ELR (cell line): ENCODE data around the gene N4BP2L2.
"Not testable (repeated sequence)": the region's sequence is repeated elsewhere in the genome, so short reads cannot be mapped to it uniquely, and the experiment has no call there.

ENCODE experiments used
- DNase-seq: peaks from one replicate; pipeline ENCODE4 v3.0.0-alpha.2; 2015; ENCODE audit warnings: low read depth

Gene N4BP2L2

DNA sequence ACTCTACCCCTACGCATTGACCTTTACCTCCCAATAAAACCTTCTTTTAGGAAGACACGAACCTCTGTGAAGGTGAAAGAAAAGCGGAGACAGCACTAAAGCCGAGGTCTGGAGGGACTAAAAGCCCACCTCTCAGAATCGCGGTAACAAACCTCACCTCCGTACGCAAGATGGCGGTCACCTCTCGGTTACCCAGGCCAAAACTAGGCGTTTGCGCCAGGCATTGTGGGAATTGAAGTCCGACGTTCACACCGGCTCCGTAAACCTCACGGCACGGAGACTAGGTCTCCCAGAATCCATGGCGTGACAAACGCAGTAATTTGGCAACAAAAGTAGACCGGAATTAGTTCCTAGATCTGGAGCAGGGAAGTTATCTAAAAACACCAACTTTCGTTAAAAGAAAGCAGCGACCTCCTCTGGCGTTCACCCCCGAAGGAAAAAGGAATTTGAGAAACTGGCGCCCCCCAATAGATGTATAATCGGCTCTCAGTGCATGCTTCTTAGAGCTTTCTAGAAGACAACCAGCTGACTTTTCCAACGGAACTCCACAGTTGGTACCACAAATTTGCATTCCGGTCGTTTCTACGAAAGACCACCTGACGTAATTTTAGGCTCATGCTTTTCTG, at the start of gene N4BP2L2:
TSS of gene N4BP2L2 (minus strand) at position 175 of the 626 bp plus-strand sequence. CDS start 1,768 bp downstream, outside the sequence.
- peak; percentile 98 for DNase-seq

DNA sequence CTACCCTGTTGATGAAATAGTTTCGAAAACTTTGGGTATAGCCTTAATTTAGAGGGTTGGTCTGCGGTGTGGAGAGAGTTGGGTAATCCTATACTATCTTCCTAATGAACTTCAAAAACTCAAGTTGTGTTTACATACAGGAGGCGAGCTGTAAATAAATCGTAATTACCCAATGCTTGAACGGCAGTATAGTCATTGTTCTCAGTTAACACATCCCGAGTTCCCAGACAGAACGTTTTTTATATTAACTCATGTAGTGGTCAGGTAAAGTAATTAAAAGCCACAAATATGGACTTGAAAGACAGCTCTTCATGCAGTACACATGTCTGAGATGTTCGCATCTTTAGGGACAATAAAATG, 49.2 kb upstream of the N4BP2L2 start:
- DNase-seq = peak; percentile 31

DNA sequence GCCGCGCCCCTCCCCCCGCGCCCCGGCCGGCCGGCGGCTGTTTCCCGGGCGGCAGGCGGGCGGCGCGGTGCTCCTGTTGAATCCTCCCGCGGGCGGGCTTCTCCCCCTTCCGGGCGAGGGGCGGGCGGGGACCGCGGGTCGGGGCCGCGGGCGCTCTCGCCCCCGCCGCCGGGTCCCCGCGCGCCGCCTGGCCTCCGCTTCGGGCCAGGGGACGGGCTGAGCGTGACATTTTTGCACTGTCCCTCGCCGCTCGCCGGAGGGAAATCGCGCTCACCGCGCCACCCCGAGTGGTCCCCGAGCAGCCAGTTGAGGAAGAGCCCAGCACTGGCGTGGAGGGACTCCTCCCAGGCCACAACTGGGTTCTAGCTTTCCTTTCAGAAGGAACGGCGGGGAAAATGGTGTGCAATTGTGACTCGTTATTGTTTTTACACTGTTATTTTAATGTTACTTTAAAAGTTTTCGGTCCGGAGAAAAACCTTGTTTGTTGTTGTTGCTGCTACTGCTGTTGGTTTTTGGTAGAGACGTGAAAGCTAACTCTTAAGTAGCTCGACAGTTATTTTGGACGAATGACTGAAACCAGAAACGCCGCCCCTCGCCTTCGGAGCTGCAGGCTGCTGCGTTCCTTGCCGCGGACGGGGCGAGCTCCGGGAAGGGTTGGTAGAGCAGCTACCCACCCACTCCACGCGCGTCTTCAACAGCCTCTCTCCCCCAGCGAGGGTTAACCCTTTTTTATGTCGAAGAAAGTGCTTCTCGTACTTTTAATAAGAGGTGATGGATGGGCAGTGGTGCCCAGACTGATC, 48.6 kb upstream of the N4BP2L2 start:
- peak; percentile 69 for DNase-seq

DNA sequence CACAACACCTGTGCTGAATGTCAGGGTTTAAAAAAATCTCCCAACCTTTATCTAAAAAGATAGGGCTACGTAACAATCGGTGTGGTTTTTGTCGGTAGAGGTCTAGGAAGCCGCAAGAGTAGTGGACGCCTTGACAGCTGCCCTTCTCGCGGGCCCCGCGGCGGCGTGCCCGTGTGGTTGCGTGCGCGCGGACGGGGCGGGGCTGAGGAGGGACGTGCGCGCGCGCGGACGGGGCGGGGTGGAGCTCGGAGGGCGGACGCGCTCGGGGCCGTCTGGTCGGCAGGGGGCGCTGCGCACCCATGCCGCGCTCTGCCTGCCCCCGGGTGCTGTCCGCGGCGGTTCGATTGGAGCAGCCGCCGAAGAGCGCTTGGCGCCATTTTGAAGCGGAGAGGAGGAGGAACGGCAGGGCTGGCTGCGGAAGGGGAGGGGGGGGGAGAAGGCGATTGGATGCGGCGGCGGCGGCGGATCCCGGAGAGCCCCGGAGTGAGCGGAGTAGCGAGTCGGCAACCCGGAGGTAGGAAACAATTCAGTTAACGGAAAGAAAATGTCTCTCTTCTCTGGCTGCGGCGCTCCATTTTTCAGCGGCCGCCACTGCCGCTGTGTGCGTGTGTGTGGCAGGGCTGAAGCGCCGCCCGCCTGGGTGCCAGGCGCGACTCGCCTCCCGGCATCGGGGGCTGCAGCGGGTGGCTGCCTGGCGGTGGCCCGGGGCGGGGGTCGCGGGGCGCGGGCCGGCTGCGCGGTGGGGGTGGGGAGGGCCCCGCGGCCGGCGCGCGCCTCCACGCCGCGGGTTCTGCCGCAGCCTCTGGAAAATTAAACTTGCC, 47.7 kb upstream of the N4BP2L2 start, which contains the start of gene PDS5B:
TSS of gene PDS5B (plus strand) at position 373 of the 821 bp plus-strand sequence. CDS start 62,321 bp downstream, outside the sequence.
- DNase-seq = peak; percentile 96

DNA sequence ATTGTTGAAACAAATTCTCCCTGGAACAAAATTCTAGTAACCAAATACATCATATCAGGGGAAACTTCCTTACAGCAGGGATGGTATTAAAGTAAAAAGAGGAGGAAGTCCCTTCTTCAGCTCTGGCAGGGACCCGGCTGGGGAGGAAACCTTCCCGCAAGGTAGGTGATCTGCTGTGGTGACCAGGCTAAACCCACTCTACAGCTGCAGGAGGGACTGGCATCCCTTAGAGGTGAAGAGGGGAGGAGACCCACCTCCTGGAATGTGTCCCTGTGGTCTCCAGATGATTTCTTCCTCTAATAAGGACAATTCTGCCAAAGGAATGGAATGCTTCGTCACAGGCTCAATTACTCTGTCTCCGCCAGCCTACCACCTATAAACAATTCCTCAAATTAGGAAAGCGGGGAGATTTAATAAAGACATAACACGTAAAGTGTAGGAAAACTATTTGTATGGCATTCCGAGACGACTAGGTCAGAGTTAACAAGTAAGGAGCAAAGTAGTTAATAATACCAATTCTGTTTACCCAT, 47.0 kb upstream of the N4BP2L2 start:
- DNase-seq = no peak

DNA sequence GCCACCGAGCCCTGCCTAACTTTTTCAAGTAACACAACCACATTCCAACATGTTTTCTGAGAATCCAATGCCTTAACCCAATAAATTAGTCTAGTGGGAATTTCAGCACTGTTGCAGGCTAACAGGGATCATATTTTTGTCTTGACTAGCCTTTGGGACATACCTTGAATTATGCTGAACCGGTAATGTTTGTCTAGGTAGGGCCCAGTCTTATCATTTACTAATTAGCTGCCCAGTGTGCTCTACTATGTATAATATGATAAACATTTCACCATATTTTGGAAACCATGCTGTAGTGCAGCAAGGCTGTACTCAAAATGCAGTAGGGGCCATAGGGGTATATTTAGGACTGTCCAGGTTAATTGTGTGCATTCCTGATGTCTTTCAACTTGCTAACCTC, 44.4 kb upstream of the N4BP2L2 start:
- DNase-seq = no peak

DNA sequence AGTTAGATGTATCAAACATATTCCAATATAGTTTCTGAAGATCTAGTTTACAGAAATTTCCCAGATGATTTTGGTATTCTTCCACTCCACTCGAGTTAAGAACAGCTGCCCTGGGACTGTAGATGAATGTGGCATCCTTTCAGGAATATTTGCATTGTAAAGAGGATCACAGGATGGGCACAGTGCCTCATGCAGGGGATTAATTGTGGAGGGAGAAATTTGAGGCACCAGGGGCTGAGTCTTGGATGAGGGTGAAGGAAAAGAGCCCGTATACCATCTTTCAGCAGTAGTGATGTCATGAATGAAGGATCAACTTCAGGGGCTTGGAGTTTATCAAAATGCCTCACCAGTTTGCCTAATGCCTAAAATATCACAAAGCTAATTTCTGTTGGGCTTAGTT, 43.7 kb upstream of the N4BP2L2 start:
- DNase-seq = no peak

DNA sequence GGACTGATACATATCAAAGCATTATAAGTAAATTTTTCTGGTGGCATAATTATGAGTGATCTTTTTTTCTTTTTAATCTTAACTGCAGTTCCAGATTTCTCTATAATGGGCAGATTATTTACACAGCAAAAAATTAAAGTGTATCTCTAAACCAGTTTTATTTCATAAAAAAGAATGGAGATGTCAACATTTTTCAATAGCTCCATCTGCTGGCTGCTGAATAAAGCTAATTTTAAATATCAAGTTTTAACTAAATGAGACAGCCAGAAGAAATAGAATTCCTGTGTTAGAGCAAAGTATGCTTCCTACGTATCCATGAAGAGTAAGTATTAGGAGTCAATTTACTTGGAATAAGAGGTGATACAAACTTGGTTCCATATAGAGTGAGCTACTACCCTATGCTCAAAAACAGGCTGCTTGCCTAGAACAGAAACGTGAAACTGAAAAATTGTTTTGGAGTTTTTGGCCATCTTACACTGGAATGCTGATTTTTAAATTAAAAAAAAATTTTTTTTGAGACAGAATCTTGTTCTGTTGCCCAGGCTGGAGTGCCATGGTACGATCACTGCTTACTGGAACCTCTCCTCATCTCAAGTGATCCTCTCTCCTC, 42.7 kb upstream of the N4BP2L2 start:
- DNase-seq = peak; percentile 59

DNA sequence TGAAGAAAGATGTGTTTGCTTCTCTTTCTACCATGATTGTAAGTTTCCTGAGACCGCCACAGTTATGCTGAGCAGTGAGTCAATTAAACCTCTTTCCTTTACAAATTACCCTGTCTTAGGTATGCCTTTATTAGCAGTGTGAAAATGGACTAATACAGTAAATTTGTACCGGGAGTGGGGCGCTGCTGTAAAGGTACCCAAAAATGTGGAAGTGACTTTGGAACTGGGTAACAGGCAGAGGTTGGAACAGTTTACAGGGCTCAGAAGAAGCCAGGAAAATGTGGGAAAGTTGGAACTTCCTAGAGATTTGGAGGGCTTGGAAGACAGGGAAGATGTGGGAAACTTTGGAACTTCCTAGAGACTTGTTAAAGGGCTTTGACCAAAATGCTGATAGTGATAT, 38.4 kb upstream of the N4BP2L2 start:
- DNase-seq = no peak

DNA sequence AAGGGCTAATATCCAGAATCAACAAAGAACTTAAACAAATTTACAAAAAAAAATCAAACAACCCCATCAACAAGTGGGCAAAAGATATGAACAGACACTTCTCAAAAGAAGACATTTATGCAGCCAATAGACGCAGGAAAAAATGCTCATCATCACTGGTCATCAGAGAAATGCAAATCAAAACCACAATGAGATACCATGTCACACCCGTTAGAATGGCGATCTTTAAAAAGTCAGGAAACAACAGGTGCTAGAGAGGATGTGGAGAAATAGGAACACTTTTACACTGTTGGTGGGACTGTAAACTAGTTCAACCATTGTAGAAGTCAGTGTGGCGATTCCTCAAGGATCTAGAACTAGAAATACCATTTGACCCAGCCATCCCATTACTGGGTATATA, 37.1 kb upstream of the N4BP2L2 start:
- DNase-seq = not testable (repeated sequence)

DNA sequence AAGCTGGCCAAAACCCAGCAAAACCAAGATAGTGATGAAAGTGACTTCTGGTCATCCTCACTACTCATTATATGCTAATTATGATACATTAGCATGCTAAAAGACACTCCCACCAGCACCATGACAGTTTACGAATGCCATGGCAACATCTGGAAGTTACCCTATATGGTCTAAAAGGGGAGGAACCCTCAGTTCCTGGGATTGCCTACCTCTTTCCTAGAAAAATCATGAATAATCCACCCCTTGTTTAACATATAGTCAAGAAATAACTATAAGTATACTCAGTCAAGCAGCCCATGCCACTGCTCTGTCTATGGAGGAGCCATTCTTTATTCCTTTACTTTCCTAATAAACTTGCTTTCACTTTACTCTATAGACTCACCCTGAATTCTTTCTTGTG, 22.2 kb upstream of the N4BP2L2 start:
- not testable (repeated sequence) for DNase-seq

DNA sequence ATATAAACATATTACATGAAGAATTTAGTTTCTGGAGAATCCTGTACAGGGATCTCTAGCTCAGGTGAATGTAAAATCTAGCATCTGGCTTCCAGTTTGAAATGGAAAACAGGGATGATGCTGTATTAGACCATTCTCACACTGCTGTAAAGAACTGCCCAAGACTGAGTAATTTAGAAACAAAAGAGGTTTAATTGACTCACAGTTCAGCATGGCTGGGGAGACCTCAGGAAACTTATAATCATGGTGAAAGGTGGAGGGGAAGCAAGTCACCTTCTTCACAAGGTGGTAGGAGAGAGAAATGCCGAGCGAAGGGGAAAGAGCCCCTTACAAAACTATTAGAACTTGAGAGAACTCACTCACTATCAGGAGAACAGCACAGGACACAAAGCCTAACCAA, 17.0 kb upstream of the N4BP2L2 start:
- DNase-seq = no peak

DNA sequence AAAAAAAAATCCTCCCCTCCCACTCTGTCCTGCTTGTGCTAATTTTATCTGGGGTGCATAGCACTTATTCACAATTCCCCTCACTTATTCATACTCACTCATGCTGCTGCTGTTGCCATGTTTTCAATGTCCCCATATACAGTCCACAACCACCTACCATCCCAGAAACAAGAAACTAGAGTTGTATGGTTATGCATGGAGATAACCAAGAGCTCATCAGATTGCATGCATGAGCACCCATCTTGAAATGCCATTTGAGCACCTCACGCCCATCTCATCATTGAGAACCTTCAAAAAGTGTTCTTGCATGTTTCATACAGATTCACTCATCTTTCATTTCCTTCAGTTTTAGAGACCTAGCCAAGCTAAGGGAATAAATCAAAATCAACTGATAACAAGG, 15.1 kb upstream of the N4BP2L2 start:
- DNase-seq = no peak

DNA sequence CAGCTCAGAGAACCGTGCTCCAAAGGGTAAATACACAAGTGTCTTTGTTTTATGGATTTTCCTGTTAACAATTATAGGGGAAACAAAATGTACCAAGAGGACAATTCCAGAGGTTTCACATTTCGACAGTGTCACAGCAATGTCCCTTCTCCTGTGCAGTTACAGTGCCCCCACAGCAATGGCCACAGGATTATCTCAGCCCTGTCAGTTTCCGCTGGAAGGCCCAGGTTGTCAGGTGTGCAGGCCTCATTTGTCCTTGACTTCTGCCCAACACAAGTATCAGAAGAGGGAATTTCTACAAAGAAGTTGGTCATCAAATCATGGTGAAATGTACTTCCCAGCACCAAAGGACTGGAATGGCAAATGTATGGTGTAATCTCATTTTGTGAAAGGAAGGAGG, 11.2 kb upstream of the N4BP2L2 start:
- no peak for DNase-seq

DNA sequence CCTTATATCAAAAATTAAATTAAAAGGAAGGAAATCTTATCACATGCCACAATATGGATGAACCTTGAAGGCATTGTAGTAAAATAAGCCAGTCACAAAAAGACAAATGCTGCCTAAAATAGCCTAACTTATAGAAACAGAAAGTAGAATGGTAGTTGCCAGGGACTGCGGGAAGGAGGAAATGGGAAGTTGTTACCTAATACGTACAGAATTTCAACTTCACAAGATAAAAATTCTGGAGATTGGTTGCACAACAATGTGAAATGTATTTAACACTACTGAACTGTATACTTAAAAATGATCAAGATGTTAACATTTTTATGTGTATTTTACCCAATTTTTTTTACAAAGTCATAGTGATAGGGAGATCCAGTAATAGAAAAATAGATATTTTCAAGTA, 10.2 kb upstream of the N4BP2L2 start:
- DNase-seq = peak; percentile 12

DNA sequence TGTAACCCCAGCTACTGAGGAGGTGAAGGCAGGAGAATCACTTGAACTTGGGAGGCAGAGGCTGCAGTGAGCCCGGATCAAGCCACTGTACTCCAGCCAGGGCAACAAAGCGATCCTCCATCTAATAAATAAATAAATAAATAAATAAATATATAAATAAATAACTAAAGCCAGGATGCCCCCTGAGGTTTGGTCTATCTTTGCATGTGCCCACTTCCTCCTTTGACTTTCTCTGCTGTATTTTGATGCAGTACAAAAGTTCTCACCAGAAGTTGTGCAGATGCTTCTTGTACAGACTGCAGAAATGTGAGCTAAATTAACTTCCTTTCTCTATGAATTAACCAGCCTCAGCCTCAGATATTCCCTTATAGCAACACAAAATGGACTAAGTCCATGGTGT, 6.5 kb upstream of the N4BP2L2 start:
- no peak for DNase-seq

DNA sequence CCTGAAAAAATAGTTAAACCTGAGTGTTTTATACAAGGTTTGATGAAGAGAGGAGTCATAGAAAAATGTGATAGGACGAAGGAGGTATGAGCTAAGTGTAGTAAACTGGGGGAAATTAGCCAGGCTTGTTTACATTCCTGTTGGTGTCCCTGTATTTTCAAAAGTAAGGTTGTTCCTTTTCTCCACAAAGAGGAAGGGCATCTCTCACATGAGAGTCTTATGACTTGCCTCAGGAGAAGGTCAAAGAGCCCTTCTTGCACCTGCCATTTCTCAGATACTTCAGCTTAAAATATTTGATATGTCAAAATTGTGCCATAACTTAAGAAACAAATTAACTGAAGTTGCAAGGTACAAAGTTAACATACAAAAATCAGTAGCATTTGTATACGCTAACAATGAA, 3.6 kb upstream of the N4BP2L2 start:
- no peak for DNase-seq

DNA sequence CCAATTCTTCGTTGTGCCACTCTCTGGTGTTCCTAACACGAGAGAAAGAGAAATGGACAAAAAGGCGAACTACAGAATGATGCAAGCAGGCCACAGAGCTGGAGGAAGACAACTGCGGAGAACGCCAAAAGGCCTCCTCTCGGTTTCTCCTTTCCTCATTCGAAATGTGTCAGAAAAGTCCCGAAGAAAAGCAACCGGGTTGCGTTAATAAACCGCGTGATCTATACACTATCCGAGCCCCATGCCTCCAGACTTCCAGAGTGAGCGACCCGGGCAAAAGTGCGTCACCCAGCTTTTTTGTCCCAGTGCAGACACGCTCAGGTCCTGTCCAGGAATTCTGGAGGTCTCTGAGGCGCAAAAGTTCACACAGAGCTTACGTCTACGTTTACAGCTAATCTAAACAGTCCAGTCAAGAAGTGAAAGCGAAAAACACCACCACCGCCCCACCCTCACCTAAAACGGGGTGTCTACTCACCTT, 413 bp downstream of the N4BP2L2 start:
- DNase-seq = peak; percentile 66

DNA sequence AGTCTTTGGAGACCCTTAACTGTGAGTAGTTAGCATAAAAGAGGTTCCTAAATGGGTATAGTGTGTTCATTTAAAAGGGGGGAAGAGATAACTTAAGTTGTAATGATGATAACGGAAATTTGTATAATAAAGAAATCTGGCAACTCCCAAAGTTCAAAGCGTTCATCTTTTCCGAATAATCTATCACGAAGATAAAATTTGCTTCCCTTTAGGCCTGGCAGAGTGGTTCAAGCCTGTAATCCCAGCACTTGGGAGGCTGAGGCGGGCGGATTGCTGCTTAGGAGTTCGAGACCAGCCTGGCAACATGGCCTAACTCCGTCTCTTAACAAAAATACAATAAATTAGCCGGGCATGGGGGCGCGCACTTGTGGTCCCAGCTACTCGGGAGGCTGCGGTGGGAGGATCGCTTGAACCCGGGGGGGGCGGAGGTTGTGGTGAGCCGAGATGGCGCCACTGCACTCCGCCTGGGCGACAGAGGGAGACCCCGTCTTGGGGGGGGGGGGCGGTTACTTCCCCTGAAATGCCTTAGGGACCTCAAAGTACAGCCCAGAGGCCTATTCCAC, 934 bp downstream of the N4BP2L2 start:
- DNase-seq = peak; percentile 35

DNA sequence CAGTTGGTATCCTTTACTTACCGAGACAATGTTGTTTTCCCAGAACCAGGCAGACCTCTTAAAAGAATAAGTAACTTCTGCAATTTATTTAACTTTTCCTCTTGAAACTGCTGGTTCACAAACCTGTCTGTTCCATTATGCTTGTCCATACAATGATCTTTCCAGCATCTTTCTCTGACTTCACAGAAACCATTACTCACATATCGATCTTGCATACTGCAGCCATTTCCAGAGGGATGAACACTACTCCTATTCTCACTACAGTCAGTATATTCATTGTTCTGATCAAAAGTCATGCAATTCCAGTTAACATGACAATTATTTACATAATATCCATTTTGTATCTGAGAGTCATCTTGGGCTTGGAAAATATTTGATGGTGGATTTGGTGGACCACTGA, 2.8 kb downstream of the N4BP2L2 start:
- no peak for DNase-seq

DNA sequence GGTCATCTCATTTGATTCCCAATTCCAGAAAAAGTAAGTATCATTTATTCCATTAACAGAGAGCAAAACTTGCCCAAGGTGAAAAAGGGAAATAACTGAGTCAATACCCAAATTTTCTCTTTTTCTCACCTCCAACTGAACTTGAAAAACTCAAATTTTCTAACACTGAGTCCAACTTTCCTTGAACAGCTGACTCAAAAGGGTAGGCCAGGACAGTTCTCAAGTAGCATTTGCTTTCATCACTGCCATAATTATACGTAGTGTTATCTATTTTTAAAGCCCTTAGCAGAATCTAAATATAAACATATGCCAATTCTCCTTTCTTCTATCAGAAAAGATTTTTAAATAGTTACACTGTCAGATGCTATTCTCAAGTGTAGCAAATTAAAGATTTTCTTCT, 3.5 kb downstream of the N4BP2L2 start:
- DNase-seq = no peak

DNA sequence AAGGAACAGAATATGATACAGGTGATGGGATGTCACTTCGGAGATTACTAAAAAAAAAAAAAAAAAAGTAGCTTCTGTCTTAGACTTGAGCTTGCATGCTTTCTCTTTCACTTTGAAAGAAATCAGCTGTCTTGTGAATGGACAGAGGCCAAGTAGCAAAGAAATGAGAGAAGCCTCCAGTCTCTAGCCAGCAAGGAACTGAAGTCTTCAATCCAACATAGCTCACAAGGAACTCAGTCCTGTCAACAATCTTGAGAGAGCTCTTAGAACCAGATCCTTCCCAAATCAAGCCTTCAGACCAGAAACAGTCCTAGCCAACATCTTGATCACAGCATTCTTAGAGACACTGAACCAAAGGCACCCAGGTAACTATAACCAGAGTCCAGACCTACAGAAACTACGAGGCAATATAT, 7.7 kb downstream of the N4BP2L2 start:
- peak; percentile 34 for DNase-seq
